ENCODE results near the gene AARSD1. TPM values are rescaled to one million over a fixed set of nuclear protein-coding genes. Genes with fewer than 3 reads are reported as not detected.
A peak's percentile ranks its signal among the peaks of the same experiment; 100 is the strongest.

The AARSD1 gene
- total RNA-seq, 1 donor from 2014 or later = 24.7 TPM

GRCh38 chr17:42950044-42950783 is 14.0 kb downstream of the AARSD1 start:
- TF ChIP-seq CTCF (IDR thresholded peaks at IDR 0.05; ENCODE audit: insufficient read depth, low read length, severe bottlenecking) = no peak
- no peaks in the 10 kb centered on the region for H3K27me3 ChIP-seq (ENCODE audit: control insufficient read depth, insufficient read depth, low read length)
- DNase-seq (ENCODE audit: low read depth) (no peak), FAIRE-seq (no peak)
- H3K4me3 ChIP-seq (ENCODE audit: low read depth, low read length) = no peak overlapping the region
- peaks cover 7% of the 10 kb centered on the region for H3K36me3 ChIP-seq (ENCODE audit: control insufficient read depth, insufficient read depth, low read length)

- peaks cover 4% of the 10 kb centered on the region for H3K36me3 ChIP-seq (ENCODE audit: control insufficient read depth, insufficient read depth, low read length)
- TF ChIP-seq CTCF (IDR thresholded peaks at IDR 0.05; ENCODE audit: insufficient read depth, low read length, severe bottlenecking) = no peak
- no peak for FAIRE-seq
- no peaks in the 10 kb centered on the region for H3K27me3 ChIP-seq (ENCODE audit: control insufficient read depth, insufficient read depth, low read length)
- H3K4me3 ChIP-seq (ENCODE audit: low read depth, low read length) = no peak overlapping the region
- DNase-seq (ENCODE audit: low read depth) = no peak
Measured at GRCh38 chr17:42946812-42947211, 17.4 kb downstream of the AARSD1 start.

GRCh38 chr17:42944211-42944610 is 20.0 kb downstream of the AARSD1 start:
- no peak for DNase-seq (ENCODE audit: low read depth)
- Histone ChIP-seq H3K27me3 (ENCODE audit: control insufficient read depth, insufficient read depth, low read length) (no peaks in the 10 kb centered on the region), H3K36me3 (ENCODE audit: control insufficient read depth, insufficient read depth, low read length) (no peaks in the 10 kb centered on the region), H3K4me3 (ENCODE audit: low read depth, low read length) (no peak overlapping the region)
- TF ChIP-seq CTCF (IDR thresholded peaks at IDR 0.05; ENCODE audit: insufficient read depth, low read length, severe bottlenecking) = no peak
- no peak for FAIRE-seq

GRCh38 chr17:42937712-42938596 is 26.3 kb downstream of the AARSD1 start:
- Histone ChIP-seq H3K4me3 (ENCODE audit: low read depth, low read length) (no peak overlapping the region), H3K27me3 (ENCODE audit: control insufficient read depth, insufficient read depth, low read length) (no peaks in the 10 kb centered on the region), H3K36me3 (ENCODE audit: control insufficient read depth, insufficient read depth, low read length) (no peaks in the 10 kb centered on the region)
- FAIRE-seq (no peak), DNase-seq (ENCODE audit: low read depth) (peak; percentile 39)
- peak; percentile 53 for TF ChIP-seq CTCF (IDR thresholded peaks at IDR 0.05; ENCODE audit: insufficient read depth, low read length, severe bottlenecking)

GRCh38 chr17:42929497-42929844 is 34.8 kb downstream of the AARSD1 start:
- no peak for TF ChIP-seq CTCF (IDR thresholded peaks at IDR 0.05; ENCODE audit: insufficient read depth, low read length, severe bottlenecking)
- H3K4me3 ChIP-seq (ENCODE audit: low read depth, low read length) = no peak overlapping the region
- no peak for FAIRE-seq
- no peak for DNase-seq (ENCODE audit: low read depth)
- H3K27me3 ChIP-seq (ENCODE audit: control insufficient read depth, insufficient read depth, low read length) = no peaks in the 10 kb centered on the region
- no peaks in the 10 kb centered on the region for H3K36me3 ChIP-seq (ENCODE audit: control insufficient read depth, insufficient read depth, low read length)
